Stimulated activated effector memory CD8-positive, alpha-beta T cell treated with anti-CD3 and anti-CD28 coated beads, Interleukin-12 subunit alpha, Interleukin-12 subunit beta, amount 100 ng/mL, for 72 hours (primary cell): ENCODE results near the gene ZNF18.
A peak's percentile ranks its signal among the peaks of the same experiment; 100 is the strongest.

Source experiments
- ATAC-seq: fragments of 150-1000 bp; cut with Tn5 transposase; 2 replicates; pipeline ENCODE4 v1.10.0; 2021
- DNase-seq, 2 donors: peaks; one replicate each; pipeline ENCODE4 v3.0.0; 2021 to 2022; ENCODE audit warnings: low spot score in 2 of 2
- H3K27ac Mint-ChIP-seq: one replicate; pipeline ENCODE4 v1.8.0; 2022; ENCODE audit warnings: mild to moderate bottlenecking, mixed read lengths
- H3K36me3 Mint-ChIP-seq: one replicate; pipeline ENCODE4 v1.8.0; 2022; ENCODE audit warnings: mild to moderate bottlenecking, mixed read lengths
- H3K4me1 Mint-ChIP-seq: one replicate; pipeline ENCODE4 v1.8.0; 2022; ENCODE audit warnings: mixed read lengths
- H3K4me3 Mint-ChIP-seq: one replicate; pipeline ENCODE4 v1.8.0; 2022; ENCODE audit warnings: mild to moderate bottlenecking, mixed read lengths
- H3K9me3 Mint-ChIP-seq: one replicate; pipeline ENCODE4 v1.8.0; 2022; ENCODE audit warnings: mixed read lengths

Gene ZNF18

GRCh38 chr17:11997147-11997971 is at the start of gene ZNF18:
Gene ZNF18, minus strand, starts transcription at chr17:11997475. Its CDS starts 4,646 bp downstream, at chr17:11992829.
- Mint-ChIP-seq H3K27ac (peak within 1 kb of the TSS; percentile 91), H3K36me3 (no peaks in the 10 kb centered on the region), H3K4me3 (peak within 1 kb of the TSS; percentile 86), H3K9me3 (peaks cover 4% of the 10 kb centered on the region), H3K4me1 (peaks cover 8% of the 10 kb centered on the region)
- ATAC-seq (peak; percentile 98), DNase-seq (peak; percentile 93 to 95)

GRCh38 chr17:12046786-12047185 is 49.5 kb upstream of the ZNF18 start:
- ATAC-seq (no peak), DNase-seq (no peak)
- Mint-ChIP-seq H3K9me3 (no peaks in the 10 kb centered on the region), H3K27ac (peak overlapping the region; percentile 12), H3K36me3 (no peaks in the 10 kb centered on the region), H3K4me1 (peaks cover 53% of the 10 kb centered on the region), H3K4me3 (no peak overlapping the region)

- no peaks in the 10 kb centered on the region for H3K36me3 Mint-ChIP-seq
- no peak for ATAC-seq
- peaks cover 58% of the 10 kb centered on the region for H3K4me1 Mint-ChIP-seq
Observed at GRCh38 chr17:12043702-12044101, 46.4 kb upstream of the ZNF18 start.

GRCh38 chr17:12041312-12041711 is 44.0 kb upstream of the ZNF18 start:
- H3K4me1 Mint-ChIP-seq = peaks cover 46% of the 10 kb centered on the region
- H3K36me3 Mint-ChIP-seq = no peaks in the 10 kb centered on the region
- peak overlapping the region; percentile 30 for H3K27ac Mint-ChIP-seq
- H3K9me3 Mint-ChIP-seq = no peaks in the 10 kb centered on the region
- ATAC-seq (peak; percentile 83), DNase-seq (no peak)
- peak overlapping the region; percentile 5 for H3K4me3 Mint-ChIP-seq

More at GRCh38 chr17:12043702-12044101, 46.4 kb upstream of the ZNF18 start:
- no peak overlapping the region for H3K27ac Mint-ChIP-seq
- no peak for DNase-seq
- H3K4me3 Mint-ChIP-seq = no peak overlapping the region
- no peaks in the 10 kb centered on the region for H3K9me3 Mint-ChIP-seq

GRCh38 chr17:12040478-12040877 is 43.2 kb upstream of the ZNF18 start:
- Mint-ChIP-seq H3K4me3 (no peak overlapping the region), H3K9me3 (no peaks in the 10 kb centered on the region), H3K4me1 (peaks cover 38% of the 10 kb centered on the region), H3K27ac (no peak overlapping the region), H3K36me3 (no peaks in the 10 kb centered on the region)
- no peak for DNase-seq
- ATAC-seq = no peak

- ATAC-seq (no peak), DNase-seq (no peak)
- Mint-ChIP-seq H3K9me3 (no peaks in the 10 kb centered on the region), H3K4me1 (peaks cover 43% of the 10 kb centered on the region), H3K36me3 (no peaks in the 10 kb centered on the region), H3K27ac (no peak overlapping the region), H3K4me3 (no peak overlapping the region)
Observed at GRCh38 chr17:12037970-12038369, 40.7 kb upstream of the ZNF18 start.

- Mint-ChIP-seq H3K9me3 (no peaks in the 10 kb centered on the region), H3K4me3 (no peak overlapping the region), H3K4me1 (peaks cover 42% of the 10 kb centered on the region), H3K36me3 (no peaks in the 10 kb centered on the region), H3K27ac (no peak overlapping the region)
- DNase-seq (no peak), ATAC-seq (no peak)
Observed at GRCh38 chr17:12035673-12036072, 38.4 kb upstream of the ZNF18 start.

GRCh38 chr17:12034538-12034937 is 37.3 kb upstream of the ZNF18 start:
- no peak for ATAC-seq
- H3K36me3 Mint-ChIP-seq = no peaks in the 10 kb centered on the region
- H3K4me3 Mint-ChIP-seq = no peak overlapping the region
- no peak for DNase-seq
- H3K4me1 Mint-ChIP-seq = peaks cover 36% of the 10 kb centered on the region
- H3K27ac Mint-ChIP-seq = no peak overlapping the region
- H3K9me3 Mint-ChIP-seq = no peaks in the 10 kb centered on the region

GRCh38 chr17:12028611-12029010 is 31.3 kb upstream of the ZNF18 start:
- Mint-ChIP-seq H3K4me3 (no peak overlapping the region), H3K36me3 (no peaks in the 10 kb centered on the region), H3K27ac (no peak overlapping the region), H3K4me1 (peaks cover 53% of the 10 kb centered on the region), H3K9me3 (no peaks in the 10 kb centered on the region)
- ATAC-seq (no peak), DNase-seq (no peak)

GRCh38 chr17:12027658-12028057 is 30.4 kb upstream of the ZNF18 start:
- Mint-ChIP-seq H3K9me3 (no peaks in the 10 kb centered on the region), H3K4me1 (peaks cover 62% of the 10 kb centered on the region), H3K4me3 (no peak overlapping the region), H3K36me3 (no peaks in the 10 kb centered on the region), H3K27ac (peak overlapping the region; percentile 26)
- DNase-seq (no peak), ATAC-seq (no peak)

GRCh38 chr17:12024327-12024726 is 27.1 kb upstream of the ZNF18 start:
- Mint-ChIP-seq H3K9me3 (no peaks in the 10 kb centered on the region), H3K36me3 (no peaks in the 10 kb centered on the region), H3K4me3 (no peak overlapping the region), H3K27ac (no peak overlapping the region), H3K4me1 (peaks cover 70% of the 10 kb centered on the region)
- DNase-seq (no peak), ATAC-seq (peak; percentile 6)

- peak overlapping the region; percentile 62 for H3K4me3 Mint-ChIP-seq
- H3K4me1 Mint-ChIP-seq = peaks cover 58% of the 10 kb centered on the region
- ATAC-seq (no peak), DNase-seq (no peak)
- H3K36me3 Mint-ChIP-seq = no peaks in the 10 kb centered on the region
- H3K27ac Mint-ChIP-seq = no peak overlapping the region
- H3K9me3 Mint-ChIP-seq = no peaks in the 10 kb centered on the region
Observed at GRCh38 chr17:12022310-12022709, 25.0 kb upstream of the ZNF18 start.

GRCh38 chr17:12021623-12022140 is 24.4 kb upstream of the ZNF18 start:
- no peaks in the 10 kb centered on the region for H3K9me3 Mint-ChIP-seq
- H3K4me3 Mint-ChIP-seq = peak overlapping the region; percentile 62
- no peaks in the 10 kb centered on the region for H3K36me3 Mint-ChIP-seq
- H3K4me1 Mint-ChIP-seq = peaks cover 52% of the 10 kb centered on the region
- peak overlapping the region; percentile 74 for H3K27ac Mint-ChIP-seq
- DNase-seq (no peak), ATAC-seq (no peak)

- ATAC-seq = peak; percentile 96
- Mint-ChIP-seq H3K36me3 (no peaks in the 10 kb centered on the region), H3K4me3 (peak within 1 kb of the TSS; percentile 62), H3K4me1 (peaks cover 45% of the 10 kb centered on the region), H3K27ac (peak within 1 kb of the TSS; percentile 74), H3K9me3 (no peaks in the 10 kb centered on the region)
- peak; percentile 98 for DNase-seq
Observed at GRCh38 chr17:12020642-12021622, 23.7 kb upstream of the ZNF18 start, which contains the start of gene MAP2K4. Gene MAP2K4, plus strand, starts transcription at chr17:12020877. Its CDS starts 10 bp downstream, at chr17:12020887.

GRCh38 chr17:12007466-12007865 is 10.2 kb upstream of the ZNF18 start:
- H3K4me1 Mint-ChIP-seq = no peaks in the 10 kb centered on the region
- no peak for DNase-seq
- ATAC-seq = no peak
- no peak overlapping the region for H3K4me3 Mint-ChIP-seq
- H3K36me3 Mint-ChIP-seq = no peaks in the 10 kb centered on the region
- H3K9me3 Mint-ChIP-seq = no peaks in the 10 kb centered on the region
- H3K27ac Mint-ChIP-seq = no peak overlapping the region
